Kidney epithelial cell (primary cell): ENCODE measurements around the gene ARHGAP28. TPM values are rescaled to one million over a fixed set of nuclear protein-coding genes. Genes with fewer than 3 reads are reported as not detected.

Experiments
- DNase-seq: peaks from one replicate; pipeline ENCODE4 v3.0.0-alpha.2; 2010; ENCODE audit warnings: low read depth
- H3K27me3 ChIP-seq: 2 replicates; pipeline ENCODE4 v1.6.0; 2011; ENCODE audit warnings: low read length; ENCODE audit not compliant: control insufficient read depth, insufficient read depth
- H3K36me3 ChIP-seq: 2 replicates; pipeline ENCODE4 v1.5.1; 2011; ENCODE audit warnings: low read length; ENCODE audit not compliant: control insufficient read depth, insufficient read depth
- H3K4me3 ChIP-seq: 2 replicates; pipeline ENCODE4 v1.5.1; 2011; ENCODE audit warnings: low read depth, mild to moderate bottlenecking, control low read depth, low read length
- CTCF ChIP-seq: IDR thresholded peaks from 2 replicates; pipeline ENCODE4 v1.5.1; 2011; ENCODE audit warnings: mild to moderate bottlenecking, moderate library complexity, low read length, control low read depth, inconsistent platforms; ENCODE audit not compliant: insufficient read depth, poor library complexity, severe bottlenecking
- total RNA-seq: library from RNA; depleted of rRNA; stranded (reverse); fragments of >200 nt; gene quantifications from 2 replicates; pipeline ENCODE4 v1.2.3, GENCODE V29; 2015

Gene ARHGAP28
- total RNA-seq, 1 donor from 2014 or later, result 4.6 TPM

DNA sequence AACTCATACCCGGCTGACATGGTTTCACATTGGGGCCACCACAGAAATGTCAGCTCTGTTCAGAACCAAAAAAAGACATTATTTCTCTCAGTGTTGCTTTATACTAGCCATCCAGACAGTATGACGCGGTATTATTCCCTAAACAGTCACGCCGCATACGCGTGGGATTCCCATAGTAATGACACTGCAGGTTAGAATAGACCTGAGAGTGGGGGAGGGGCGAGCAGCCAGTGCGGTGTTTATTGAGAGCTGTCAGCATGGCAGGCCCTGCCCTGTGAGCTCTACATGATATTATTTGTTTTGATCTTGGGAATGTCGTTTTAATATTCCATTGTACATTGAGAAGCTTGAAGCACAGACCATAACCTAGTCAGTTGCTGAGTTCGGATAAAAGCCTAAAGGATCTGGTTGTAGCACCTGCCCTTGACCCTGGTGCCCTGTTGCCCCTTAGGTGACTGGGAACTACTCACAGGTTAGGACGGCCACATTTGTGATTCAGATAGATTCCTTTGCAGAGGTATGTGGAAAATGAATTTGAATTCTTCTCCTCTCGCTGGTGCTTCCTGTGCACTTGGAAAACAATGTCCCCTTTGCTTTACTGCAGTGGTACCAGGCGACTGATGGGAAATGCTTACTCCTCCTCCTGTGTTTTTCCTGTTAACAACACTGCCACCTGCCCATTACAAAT is 150.1 kb downstream of the ARHGAP28 start:
- no peak overlapping the region for H3K4me3 ChIP-seq
- no peak for DNase-seq
- no peaks in the 10 kb centered on the region for H3K27me3 ChIP-seq
- H3K36me3 ChIP-seq, result no peaks in the 10 kb centered on the region
- no peak for TF ChIP-seq CTCF

GRCh38 chr18:6881034-6881820 is 151.7 kb downstream of the ARHGAP28 start:
- H3K4me3 ChIP-seq, result no peak overlapping the region
- DNase-seq, result no peak
- no peak for TF ChIP-seq CTCF

DNA sequence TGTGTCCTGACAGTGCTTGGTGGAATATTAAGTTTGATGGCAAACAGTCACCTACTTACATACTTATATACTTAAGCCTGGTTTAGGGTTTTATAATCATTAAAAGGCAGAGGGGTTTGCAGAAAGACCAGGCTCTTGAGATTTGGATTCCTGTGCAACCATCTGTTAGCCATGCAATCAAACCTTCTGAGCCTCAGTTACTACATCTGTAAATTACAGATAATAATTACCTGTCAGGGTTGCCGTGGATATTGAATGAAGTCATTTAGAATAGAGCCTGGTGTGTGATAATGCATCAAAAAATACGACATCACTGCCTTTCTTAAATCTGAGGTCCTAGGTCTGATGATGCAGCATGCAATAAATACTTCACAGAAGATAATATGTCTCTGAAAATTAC is 152.9 kb downstream of the ARHGAP28 start:
- DNase-seq, result no peak
- no peak for TF ChIP-seq CTCF
- Histone ChIP-seq H3K4me3 (no peak overlapping the region), H3K36me3 (no peaks in the 10 kb centered on the region), H3K27me3 (no peaks in the 10 kb centered on the region)

More at GRCh38 chr18:6881034-6881820, 151.7 kb downstream of the ARHGAP28 start:
- Histone ChIP-seq H3K27me3 (no peaks in the 10 kb centered on the region), H3K36me3 (no peaks in the 10 kb centered on the region)

DNA sequence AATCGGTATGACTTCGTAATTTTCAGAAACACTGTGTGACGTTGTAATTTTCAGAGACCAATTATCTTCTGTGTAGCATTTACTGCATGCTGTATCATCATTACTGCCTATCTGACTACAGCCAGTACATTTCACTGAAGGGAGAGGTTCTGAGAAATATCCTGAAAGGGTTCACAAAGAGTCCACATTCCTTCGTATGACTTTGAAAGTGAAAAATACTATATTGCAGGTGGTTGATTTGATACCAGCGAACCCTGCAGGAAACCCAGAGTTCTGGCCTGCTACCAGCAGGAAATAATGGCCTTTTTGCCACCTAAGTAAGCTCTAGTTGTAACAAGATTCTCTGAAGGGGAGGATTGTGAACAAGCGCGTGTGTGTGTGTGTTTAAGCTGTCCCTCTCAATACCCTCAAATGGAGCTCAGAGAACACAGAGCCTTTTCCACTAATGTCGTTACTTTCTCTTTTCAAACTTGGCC is 155.5 kb downstream of the ARHGAP28 start:
- H3K4me3 ChIP-seq, result no peak overlapping the region
- no peak for TF ChIP-seq CTCF
- H3K27me3 ChIP-seq, result no peaks in the 10 kb centered on the region
- no peak for DNase-seq
- H3K36me3 ChIP-seq, result no peaks in the 10 kb centered on the region

DNA sequence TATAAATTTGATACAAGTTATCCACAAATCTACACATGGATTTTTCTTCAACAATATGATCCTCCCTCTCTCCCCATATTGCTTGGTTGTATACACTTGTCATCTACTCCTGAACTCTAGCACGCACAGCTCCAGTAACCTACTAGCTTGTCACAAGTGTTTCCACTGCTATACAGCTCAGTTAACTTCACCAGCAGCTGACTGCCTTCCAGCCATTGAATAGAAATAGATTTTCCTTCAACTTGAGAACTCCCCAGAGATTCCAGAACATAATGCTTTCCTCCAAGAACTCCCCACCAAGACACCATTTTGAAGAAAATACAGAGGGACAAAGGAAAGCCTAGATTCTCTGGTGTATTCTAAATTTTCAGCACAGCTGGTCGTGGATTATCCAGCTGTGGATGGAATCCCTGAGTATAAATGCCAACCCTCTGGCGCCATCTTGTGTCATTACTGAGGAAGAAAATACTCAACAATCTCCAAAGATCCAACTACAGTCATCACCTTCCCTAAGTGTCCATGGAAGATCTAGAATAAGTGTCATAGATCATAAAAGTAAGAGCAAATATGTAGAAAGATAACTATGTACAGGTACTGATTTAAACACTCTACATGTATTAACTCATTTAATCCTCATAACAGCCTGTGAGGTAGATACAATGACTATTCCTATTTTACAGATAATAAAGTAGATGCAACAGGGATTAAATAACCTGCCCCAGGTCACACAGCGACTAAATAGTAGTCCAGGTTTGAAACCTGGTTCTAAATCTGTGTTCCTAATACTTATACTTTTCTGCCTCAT is 156.7 kb downstream of the ARHGAP28 start:
- Histone ChIP-seq H3K4me3 (no peak overlapping the region), H3K36me3 (no peaks in the 10 kb centered on the region), H3K27me3 (no peaks in the 10 kb centered on the region)
- no peak for DNase-seq
- TF ChIP-seq CTCF, result peak; percentile 66
